RPMI8226 (cell line): Measurements from ENCODE around the gene GALNT2.
A peak's percentile ranks its signal among the peaks of the same experiment; 100 is the strongest.

Source experiments
- DNase-seq: peaks from one replicate; pipeline ENCODE4 v3.0.0-alpha.2; 2015

The GALNT2 gene

DNA sequence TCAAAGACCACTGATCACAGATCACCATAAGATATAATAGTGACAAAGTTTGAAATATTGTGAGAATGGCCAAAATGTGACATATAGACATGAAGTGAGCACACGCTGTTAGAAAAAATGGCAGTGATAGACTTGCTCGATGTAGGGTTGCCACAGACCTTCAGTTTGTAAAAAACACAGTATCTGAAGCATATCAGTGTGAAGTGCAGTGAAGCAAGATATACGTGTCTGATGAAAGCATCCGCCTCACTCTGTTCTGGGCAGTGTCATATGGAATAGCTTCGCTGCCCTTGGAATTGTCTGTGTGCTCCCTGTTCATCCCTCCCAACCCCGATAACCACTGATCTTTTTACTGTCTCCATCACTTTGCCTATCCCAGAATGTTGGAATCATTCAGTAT is 50.7 kb downstream of the GALNT2 start:
- no peak for DNase-seq

DNA sequence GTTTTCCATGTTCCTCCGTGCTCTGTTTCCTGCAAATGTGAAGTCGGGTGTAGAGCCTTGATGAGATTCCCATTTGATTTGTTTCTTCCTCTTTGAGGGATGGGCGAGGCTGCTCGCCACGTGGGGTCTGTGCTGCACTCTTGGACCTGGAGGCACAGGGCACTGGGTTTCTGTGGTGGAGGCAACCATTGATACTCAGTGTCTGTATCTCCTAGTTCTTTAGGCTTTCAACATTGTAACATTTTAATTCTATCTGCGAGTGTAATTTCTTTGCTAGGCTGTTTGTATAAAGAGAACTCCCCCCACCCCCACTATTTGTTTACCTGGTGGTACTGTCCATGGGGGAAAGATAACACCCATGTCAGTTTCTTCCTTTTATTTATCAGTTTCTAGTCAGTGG is 52.3 kb downstream of the GALNT2 start:
- DNase-seq = no peak

GRCh38 chr1:230120289-230120920 is 53.4 kb downstream of the GALNT2 start:
- DNase-seq = no peak

- DNase-seq = no peak
Measured at GRCh38 chr1:230120921-230121381, 53.9 kb downstream of the GALNT2 start.

DNA sequence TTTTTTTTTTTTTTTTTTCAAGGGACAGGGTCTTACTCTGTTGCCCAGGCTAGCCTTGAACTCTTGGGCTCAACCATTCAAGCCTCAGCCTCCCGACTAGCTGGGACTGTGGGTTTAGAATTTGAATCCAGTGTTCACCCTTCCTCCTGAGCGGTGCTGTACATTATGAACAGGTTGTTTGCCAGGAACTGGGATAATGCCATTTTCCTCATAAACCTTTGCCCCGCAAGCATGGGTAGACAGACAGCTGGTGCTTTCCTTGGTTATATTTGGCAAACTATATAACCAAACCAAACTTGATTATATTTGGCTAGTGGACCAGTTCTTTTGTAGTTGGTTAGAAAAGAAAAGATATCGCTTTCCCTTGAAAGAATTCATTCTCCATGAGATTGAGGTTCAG is 54.9 kb downstream of the GALNT2 start:
- DNase-seq = no peak

DNA sequence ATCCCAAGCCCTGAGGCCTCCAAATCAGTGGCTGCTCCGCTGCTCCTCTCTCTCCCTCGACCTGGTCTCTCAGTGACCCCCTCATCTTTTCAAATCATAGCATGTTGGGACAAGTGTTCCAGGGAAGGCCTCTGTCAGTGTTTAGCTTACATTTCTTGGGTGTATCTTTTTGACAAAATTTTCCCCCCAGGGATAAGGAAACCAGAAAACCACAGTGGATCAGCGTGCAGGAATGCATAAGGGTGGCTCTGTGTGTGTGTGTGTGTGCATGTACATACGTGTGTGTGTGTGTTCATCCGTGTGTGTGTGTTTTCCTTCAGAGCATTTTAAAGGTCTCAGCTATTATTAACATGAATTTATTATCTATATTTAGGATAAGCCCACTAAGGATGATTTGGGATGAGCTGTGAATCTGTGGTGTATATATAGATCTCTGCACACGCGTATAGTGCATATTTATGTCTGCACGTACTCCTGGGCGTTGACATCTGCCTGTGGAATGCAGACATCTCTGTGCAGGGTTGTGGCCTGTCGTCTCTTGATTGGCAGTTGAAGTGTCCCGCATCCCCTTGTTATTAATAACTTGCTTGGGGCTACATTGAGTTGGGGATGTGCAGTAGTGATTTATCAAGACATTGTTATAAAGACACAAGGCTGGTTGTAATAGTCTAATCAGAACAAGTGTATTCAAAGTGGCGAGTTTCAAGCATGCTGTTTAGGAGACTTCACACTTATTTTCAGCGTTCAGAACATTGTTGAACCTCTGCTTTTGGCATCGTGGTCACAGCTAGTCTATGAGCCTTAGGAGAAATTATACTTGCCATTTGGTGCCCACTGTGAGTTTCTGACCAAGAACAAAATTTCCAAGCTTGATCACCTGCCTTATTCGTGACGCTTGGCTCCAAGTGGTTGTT is 55.6 kb downstream of the GALNT2 start:
- peak; percentile 17 for DNase-seq

GRCh38 chr1:230123280-230124185 is 56.5 kb downstream of the GALNT2 start:
- DNase-seq = peak; percentile 88

DNA sequence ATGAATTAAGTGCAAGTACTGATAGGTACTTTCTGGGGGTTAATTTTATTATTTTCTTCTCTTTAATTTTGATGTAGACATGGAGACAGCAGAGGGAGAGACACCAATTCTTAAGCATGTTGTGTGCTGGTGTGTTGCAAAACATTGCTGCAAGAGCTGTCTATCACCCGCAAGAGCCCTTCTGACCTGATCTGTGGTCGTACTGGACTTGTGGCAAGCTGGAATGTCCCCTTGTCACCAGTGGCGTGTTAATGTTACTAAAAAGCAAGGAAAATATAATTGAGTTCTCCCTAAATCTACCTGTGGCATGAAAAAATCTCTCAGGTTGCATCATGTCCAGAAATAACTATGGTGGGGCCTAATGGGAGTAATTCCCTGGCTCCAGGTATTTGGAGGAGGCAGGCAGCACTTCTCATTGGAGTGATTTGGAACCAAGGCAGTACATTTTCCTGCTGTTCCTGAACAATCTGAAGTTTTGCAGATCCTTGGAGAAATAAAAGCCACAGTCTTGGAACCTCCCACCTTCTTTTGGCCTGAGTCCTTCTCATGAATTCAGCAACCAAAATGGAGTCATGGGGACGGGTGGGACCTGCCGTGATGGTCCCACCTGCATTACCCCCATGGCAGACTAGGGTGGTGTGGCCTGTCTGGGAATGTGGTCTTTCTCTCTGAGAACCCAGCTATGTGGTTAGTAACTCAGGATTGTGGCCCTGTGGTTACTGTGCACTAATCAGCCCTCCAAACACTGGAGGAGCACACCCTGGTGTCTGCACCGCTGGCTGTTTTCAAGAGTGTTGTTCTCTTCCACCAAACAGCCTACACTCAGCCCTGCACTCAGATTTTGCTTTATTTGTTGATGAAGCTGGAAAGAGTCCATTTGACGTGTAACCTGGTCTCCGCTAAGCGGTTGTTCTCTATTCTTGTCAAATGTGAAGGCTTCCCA is 57.4 kb downstream of the GALNT2 start:
- DNase-seq = peak; percentile 30

GRCh38 chr1:230125141-230125540 is 58.1 kb downstream of the GALNT2 start:
- no peak for DNase-seq

DNA sequence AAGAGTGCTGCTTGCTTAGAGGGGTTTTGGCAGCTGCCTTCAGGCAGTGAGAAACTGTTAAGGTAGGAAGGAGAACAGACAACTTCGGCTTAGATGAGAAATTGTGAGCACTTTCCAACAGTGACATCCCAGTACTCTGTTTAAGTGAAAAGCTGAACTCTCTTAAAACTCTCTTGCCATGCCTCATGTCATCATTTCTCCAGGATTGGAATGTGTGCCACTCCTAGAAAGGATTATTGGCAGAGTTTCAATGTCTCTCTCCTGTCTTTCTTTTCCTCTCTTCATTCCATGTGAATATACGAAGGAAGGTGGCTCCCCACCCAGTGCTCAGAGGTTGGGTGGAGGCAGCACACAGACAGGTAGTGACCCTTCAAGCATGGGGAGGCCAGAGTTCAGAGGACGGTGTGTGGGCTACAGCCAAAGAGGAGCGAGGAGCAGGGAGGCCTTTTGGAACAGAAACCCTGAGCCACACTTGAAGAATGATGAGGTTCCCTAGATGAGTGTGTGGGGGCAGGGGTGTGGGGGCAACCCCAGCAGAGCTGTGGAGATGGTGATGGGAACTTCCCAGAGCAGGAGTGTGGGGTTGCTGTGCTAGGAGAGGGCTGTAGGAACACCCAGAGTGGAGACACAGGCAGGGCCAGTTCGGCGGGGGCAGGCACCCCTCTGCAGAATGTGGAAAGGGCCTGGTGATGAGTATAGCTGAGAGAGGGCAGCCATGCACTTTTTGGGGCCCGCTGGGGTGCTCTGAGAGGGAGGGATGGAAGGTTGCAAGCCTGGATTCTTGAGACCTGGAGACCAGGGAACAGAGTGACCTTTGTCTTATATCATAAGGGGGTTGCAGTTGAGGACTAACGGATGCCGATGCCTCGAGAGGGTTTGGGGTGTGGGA is 58.8 kb downstream of the GALNT2 start:
- DNase-seq = no peak

DNA sequence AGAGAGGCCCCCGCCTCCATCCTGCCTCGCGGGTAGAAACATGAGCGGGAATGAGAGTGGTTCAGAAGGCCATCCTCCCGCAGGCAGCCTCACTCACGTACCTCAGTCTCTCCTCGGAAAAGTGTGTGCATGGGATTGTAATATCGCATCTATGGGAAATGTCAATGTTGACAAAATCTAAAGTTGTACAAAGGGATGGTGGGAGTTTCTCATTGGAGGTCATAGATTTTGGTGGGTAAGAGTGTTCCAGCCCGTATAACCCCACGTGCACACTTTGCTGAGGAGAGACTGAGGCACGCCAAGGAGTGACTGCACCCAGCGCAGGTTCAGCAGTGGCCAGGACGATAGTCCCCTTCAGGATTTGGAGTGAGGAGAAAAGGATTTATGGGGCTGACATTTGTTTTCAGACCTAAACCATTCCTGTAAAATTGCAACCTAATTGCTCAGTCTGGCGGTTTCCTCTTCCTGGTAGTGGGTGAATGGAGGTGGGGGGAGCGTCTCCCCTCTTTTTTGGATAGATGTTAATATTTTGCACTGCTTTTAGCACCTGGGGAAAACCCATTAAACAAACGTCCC is 59.6 kb downstream of the GALNT2 start:
- no peak for DNase-seq

GRCh38 chr1:230127105-230128054 is 60.3 kb downstream of the GALNT2 start:
- DNase-seq = no peak

DNA sequence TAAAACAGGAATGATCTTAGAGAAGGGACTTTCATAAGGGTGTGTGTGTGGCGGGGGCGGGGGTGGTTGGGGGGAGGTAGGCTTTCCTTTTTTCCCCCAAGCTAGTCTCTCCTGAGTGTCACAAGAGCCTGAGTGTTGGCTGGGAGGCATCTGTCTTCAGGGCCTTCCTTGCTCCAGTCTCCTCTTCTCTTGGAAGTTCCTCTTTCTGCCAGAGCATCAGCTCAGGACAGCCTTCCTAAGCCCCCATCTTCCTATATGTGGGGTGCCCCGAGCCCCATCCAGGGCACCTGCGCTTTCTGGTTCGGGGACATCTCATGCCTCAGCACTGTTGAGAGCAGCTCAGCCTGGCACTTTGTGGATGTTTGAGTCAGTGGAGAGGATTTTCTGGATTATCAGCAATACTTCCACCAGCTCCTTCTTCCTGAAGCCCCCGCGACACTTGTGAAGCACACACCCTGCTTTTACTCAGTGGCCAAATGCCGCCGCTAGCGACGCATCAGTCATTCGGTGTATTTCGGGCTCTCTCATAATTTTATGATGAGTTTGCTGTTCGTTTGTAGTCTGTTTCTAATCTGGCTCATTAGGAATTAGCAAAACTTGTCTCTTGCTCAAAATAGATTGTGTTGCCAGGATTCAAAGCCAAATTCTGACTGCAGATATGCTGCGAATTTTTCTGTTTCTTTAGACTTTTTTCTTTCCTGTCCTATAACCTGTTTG is 61.7 kb downstream of the GALNT2 start:
- DNase-seq = no peak

GRCh38 chr1:230129341-230129740 is 62.3 kb downstream of the GALNT2 start:
- no peak for DNase-seq

DNA sequence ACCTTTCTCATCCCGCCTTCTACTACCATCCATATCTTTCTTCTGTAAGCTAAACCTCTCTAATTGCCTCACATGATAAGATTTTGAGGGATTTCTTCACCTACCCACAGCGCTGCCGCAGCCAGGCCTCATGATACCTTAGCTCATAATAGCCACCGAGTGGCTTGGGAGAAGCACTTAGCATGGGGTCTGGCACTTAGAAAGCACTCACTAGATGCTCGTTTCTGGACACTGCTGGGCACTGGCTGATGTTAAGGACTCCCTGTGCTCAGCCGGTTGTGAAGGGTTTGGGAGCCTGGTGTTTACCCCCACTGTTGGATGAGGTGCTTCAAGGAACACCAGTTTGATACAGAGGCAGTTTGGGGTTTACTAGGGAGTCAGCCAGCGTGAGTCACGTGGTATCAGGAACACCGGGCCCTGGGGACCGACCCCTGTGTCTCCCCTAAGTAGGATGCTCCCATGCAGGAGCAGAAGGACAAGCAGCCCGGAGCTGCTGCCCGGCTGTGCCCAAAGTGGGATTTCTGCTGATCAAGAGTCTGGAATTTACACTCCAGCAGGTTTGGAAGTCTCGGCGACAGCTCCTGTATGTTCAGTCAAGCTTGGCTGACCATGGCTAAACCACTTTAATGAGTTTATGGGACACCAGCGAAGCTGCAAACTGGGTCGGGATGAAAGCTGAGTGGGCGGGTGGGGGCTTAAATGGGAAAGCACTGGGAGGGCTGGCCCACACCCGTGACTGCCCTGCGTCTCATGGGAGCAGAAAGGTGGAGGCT is 63.3 kb downstream of the GALNT2 start:
- DNase-seq = no peak

DNA sequence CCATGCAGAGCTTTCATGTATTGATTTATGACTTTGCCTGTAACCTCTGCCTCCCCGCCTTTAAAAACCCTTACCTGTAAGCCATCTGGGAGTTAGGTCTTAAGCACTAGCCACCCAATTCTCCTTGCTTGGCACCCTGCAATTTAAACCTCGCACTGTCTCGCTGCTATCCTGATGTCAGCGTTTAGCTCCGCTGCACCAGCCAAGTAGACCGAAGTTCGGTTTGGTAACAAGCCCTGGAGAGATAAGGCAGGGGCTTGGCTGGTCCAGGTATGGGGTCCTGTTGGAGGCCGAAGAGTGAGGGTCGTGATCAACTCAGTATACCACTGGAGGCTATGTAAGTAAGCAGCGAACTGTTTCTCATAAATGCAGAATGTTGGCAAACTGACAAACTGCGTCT is 64.4 kb downstream of the GALNT2 start:
- no peak for DNase-seq

- DNase-seq = no peak
Measured at GRCh38 chr1:230132758-230133157, 65.7 kb downstream of the GALNT2 start.

- no peak for DNase-seq
Measured at GRCh38 chr1:230135726-230136125, 68.7 kb downstream of the GALNT2 start.
